Keratinocyte (primary cell): Measurements from ENCODE around the gene MCM9. TPM values are rescaled to one million over a fixed set of nuclear protein-coding genes. Genes with fewer than 3 reads are reported as not detected.

ENCODE experiments used
- DNase-seq: peaks from one replicate; pipeline ENCODE4 v3.0.0-alpha.2; 2011; ENCODE audit warnings: low read depth, missing footprints, low spot score
- FAIRE-seq: peaks from 2 replicates; lab custom pipeline; 2011; peaks lifted over from hg19 to GRCh38; lab: Jason Lieb, UNC
- H2AFZ ChIP-seq: 2 replicates; pipeline ENCODE4 v1.6.0; 2012; ENCODE audit warnings: low read length, control low read depth, inconsistent platforms; ENCODE audit not compliant: control insufficient read depth
- H3K27ac ChIP-seq: 2 replicates; pipeline ENCODE4 v1.5.1; 2011; ENCODE audit warnings: low read length; ENCODE audit not compliant: control insufficient read depth, insufficient read depth
- H3K27me3 ChIP-seq: 3 replicates; pipeline ENCODE4 v1.6.0; 2011; ENCODE audit warnings: low read length; ENCODE audit not compliant: control insufficient read depth, insufficient read depth; ENCODE audit errors: extremely low read depth
- H3K36me3 ChIP-seq, 2 experiments: 2 replicates in 1 of 2; 3 replicates in 1 of 2; pipeline ENCODE4 v1.5.1; 2011; ENCODE audit warnings: low read length in 2 of 2, mild to moderate bottlenecking in 1 of 2; ENCODE audit not compliant: control insufficient read depth in 2 of 2, insufficient read depth in 2 of 2; ENCODE audit errors: extremely low read depth in 1 of 2
- H3K4me1 ChIP-seq: 3 replicates; pipeline ENCODE4 v1.5.1; 2011; ENCODE audit warnings: low read length; ENCODE audit not compliant: control insufficient read depth, insufficient read depth; ENCODE audit errors: extremely low read depth
- H3K4me2 ChIP-seq: 3 replicates; pipeline ENCODE4 v1.6.0; 2011; ENCODE audit warnings: low read depth, low read length; ENCODE audit not compliant: control insufficient read depth, insufficient read depth; ENCODE audit errors: extremely low read depth
- H3K4me3 ChIP-seq, 3 experiments: fragments of 200-600 bp in 1 of 3; sonication (generic) in 1 of 3; 2 replicates in 2 of 3; 3 replicates in 1 of 3; pipeline ENCODE4 v1.5.1; 2011 to 2016; ENCODE audit warnings: low read length in 3 of 3, mild to moderate bottlenecking in 3 of 3, control low read depth in 2 of 3, inconsistent platforms in 1 of 3, low read depth in 1 of 3, mixed read lengths in 1 of 3, mixed run types in 1 of 3, moderate library complexity in 1 of 3; ENCODE audit not compliant: control insufficient read depth in 2 of 3, insufficient read depth in 2 of 3; ENCODE audit errors: extremely low read depth in 1 of 3
- H3K79me2 ChIP-seq: 2 replicates; pipeline ENCODE4 v1.6.0; 2012; ENCODE audit warnings: low read length; ENCODE audit not compliant: control insufficient read depth, insufficient read depth
- H3K9ac ChIP-seq: 3 replicates; pipeline ENCODE4 v1.6.0; 2011; ENCODE audit warnings: low read length; ENCODE audit not compliant: control insufficient read depth, insufficient read depth; ENCODE audit errors: extremely low read depth
- H3K9me1 ChIP-seq: 3 replicates; pipeline ENCODE4 v1.6.0; 2011; ENCODE audit warnings: low read length; ENCODE audit not compliant: control insufficient read depth, insufficient read depth; ENCODE audit errors: extremely low read depth
- H3K9me3 ChIP-seq: 2 replicates; pipeline ENCODE4 v1.5.1; 2012; ENCODE audit warnings: low read depth, low read length; ENCODE audit not compliant: control insufficient read depth
- H4K20me1 ChIP-seq: 3 replicates; pipeline ENCODE4 v1.6.0; 2011; ENCODE audit warnings: low read length; ENCODE audit not compliant: control insufficient read depth, insufficient read depth; ENCODE audit errors: extremely low read depth
- CTCF ChIP-seq, 3 experiments: IDR thresholded peaks in 1 of 3; conservative IDR thresholded peaks in 1 of 3; optimal IDR thresholded peaks in 1 of 3; 2 replicates in 2 of 3; 3 replicates in 1 of 3; pipeline versions ENCODE3 to v1.5.1; 2011; ENCODE audit warnings: low read length in 3 of 3, mild to moderate bottlenecking in 3 of 3, moderate library complexity in 2 of 3, control low read depth in 1 of 3, inconsistent platforms in 1 of 3; ENCODE audit not compliant: insufficient read depth in 2 of 3; ENCODE audit errors: extremely low read depth in 1 of 3
- EZH2 ChIP-seq: IDR thresholded peaks from one replicate; pipeline ENCODE4 v1.6.1; 2012; ENCODE audit warnings: inconsistent platforms, mild to moderate bottlenecking, low read length, moderate library complexity
- dilution Hi-C: fragments of 300-500 bp; cut with MboI; formaldehyde crosslinking; loops from one replicate; pipeline ENCODE4 v1.7.0; 2020; ENCODE audit warnings: low sequenced_read_pairs; ENCODE audit not compliant: extremely low pct_ligation_motif_present
- polyA plus RNA-seq, 5 experiments: library from polyadenylated mRNA; depleted of rRNA in 3 of 5; stranded (reverse) in 3 of 5; stranded (forward) in 1 of 5; unstranded in 1 of 5; fragments of >200 nt; gene quantifications; 1 replicate in 1 of 5; 2 replicates in 3 of 5; 3 replicates in 1 of 5; pipeline versions ENCODE4 v1.2.1 to v1.2.3, GENCODE V29; 2011 to 2012; ENCODE audit warnings: missing spikeins in 2 of 5, low read depth in 1 of 5, low replicate concordance in 1 of 5

MCM9 gene
- polyA plus RNA-seq, 1 donor (not counting 4 experiments of a cell fraction or from before 2014, with no cell fraction given), result 3.1 TPM

DNA sequence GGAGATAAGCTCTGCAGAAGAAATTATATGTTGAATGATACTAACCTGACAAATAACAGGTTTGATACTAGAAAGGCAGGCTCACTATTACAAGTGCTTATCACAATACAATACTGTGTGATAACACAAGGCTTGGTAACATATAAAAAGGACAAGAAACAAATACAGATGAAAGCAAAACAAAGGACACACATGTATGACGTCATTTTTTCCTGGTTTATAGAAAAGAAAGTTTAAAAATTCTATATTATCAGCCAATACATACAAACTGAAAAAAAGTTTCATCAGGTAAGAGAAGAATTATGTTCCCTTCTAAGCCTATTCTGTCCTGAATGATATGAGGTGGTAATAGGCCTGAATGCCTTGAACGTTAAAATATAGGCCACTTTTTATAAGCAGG is 32.3 kb upstream of the MCM9 start:
- no peak for TF ChIP-seq EZH2
- Histone ChIP-seq H2AFZ (no peak overlapping the region), H3K27ac (no peak overlapping the region), H3K4me1 (no peaks in the 10 kb centered on the region), H3K27me3 (no peaks in the 10 kb centered on the region), H3K9ac (no peak overlapping the region), H3K4me2 (no peak overlapping the region), H3K79me2 (no peaks in the 10 kb centered on the region), H3K9me3 (no peaks in the 10 kb centered on the region), H3K36me3 (no peaks in the 10 kb centered on the region), H3K9me1 (no peaks in the 10 kb centered on the region), H3K4me3 (no peak overlapping the region), H4K20me1 (no peaks in the 10 kb centered on the region)
- dilution Hi-C loops, result loop anchor here (25.0 kb wide), 1 partner anchor 145 kb away; no protein-coding TSS in a partner anchor
- FAIRE-seq (no peak), DNase-seq (no peak)

- Histone ChIP-seq H2AFZ (no peak overlapping the region), H3K27ac (no peak overlapping the region), H3K4me3 (no peak overlapping the region), H3K9me1 (no peaks in the 10 kb centered on the region), H3K4me2 (no peak overlapping the region), H3K79me2 (no peaks in the 10 kb centered on the region), H3K27me3 (no peaks in the 10 kb centered on the region), H3K9me3 (no peaks in the 10 kb centered on the region), H3K36me3 (no peaks in the 10 kb centered on the region), H4K20me1 (no peaks in the 10 kb centered on the region), H3K4me1 (no peaks in the 10 kb centered on the region), H3K9ac (no peak overlapping the region)
- DNase-seq (no peak), FAIRE-seq (no peak)
- dilution Hi-C loops, result loop anchor here (25.0 kb wide), 1 partner anchor 146 kb away; no protein-coding TSS in a partner anchor
- TF ChIP-seq CTCF (optimal IDR thresholded peaks at IDR 0.05 in 1 of 3, IDR thresholded peaks at IDR 0.05 in 1 of 3, conservative IDR thresholded peaks at IDR 0.05 in 1 of 3; ENCODE audit: extremely low read depth in 1 of 3, insufficient read depth in 2 of 3, low read length in 3 of 3), result no peak
- TF ChIP-seq EZH2, result no peak
Measured at GRCh38 chr6:118965843-118966370, 30.9 kb upstream of the MCM9 start.

DNA sequence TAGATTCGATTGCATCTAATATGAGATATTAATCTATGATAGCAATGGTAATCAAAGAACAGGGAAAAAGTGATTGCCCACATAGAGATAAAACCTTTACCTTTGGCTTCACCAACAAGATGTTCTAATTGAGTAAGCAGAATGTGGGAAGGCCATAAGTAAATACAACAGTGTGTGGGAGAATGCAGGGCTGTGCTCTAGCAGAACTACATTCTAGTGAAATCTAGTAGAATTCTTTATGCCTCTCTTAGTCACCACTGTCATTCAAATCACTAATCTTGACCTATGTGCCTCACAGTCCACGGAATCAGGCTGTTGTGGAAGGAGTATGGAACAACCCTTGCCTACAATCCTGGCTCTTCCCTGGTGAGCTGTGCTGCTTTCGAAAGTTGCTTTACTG is 30.4 kb upstream of the MCM9 start:
- H3K4me2 ChIP-seq, result no peak overlapping the region
- H2AFZ ChIP-seq, result no peak overlapping the region
- no peak for DNase-seq
- FAIRE-seq, result no peak
- H3K36me3 ChIP-seq, result no peaks in the 10 kb centered on the region
- H3K27ac ChIP-seq, result no peak overlapping the region
- dilution Hi-C loops, result loop anchor here (25.0 kb wide), 1 partner anchor 147 kb away; no protein-coding TSS in a partner anchor
- no peak overlapping the region for H3K4me3 ChIP-seq
- TF ChIP-seq EZH2 (no peak), CTCF (optimal IDR thresholded peaks at IDR 0.05 in 1 of 3, IDR thresholded peaks at IDR 0.05 in 1 of 3, conservative IDR thresholded peaks at IDR 0.05 in 1 of 3; ENCODE audit: extremely low read depth in 1 of 3, insufficient read depth in 2 of 3, low read length in 3 of 3) (no peak)
- H3K79me2 ChIP-seq, result no peaks in the 10 kb centered on the region
- H3K4me1 ChIP-seq, result no peaks in the 10 kb centered on the region
- H4K20me1 ChIP-seq, result no peaks in the 10 kb centered on the region
- H3K27me3 ChIP-seq, result no peaks in the 10 kb centered on the region
- no peaks in the 10 kb centered on the region for H3K9me1 ChIP-seq
- H3K9ac ChIP-seq, result no peak overlapping the region
- H3K9me3 ChIP-seq, result no peaks in the 10 kb centered on the region
